ENCODE data around the gene SPINT3.
"Not testable (repeated sequence)": the region's sequence is repeated elsewhere in the genome, so short reads cannot be mapped to it uniquely, and the experiment has no call there.

Gene SPINT3

DNA sequence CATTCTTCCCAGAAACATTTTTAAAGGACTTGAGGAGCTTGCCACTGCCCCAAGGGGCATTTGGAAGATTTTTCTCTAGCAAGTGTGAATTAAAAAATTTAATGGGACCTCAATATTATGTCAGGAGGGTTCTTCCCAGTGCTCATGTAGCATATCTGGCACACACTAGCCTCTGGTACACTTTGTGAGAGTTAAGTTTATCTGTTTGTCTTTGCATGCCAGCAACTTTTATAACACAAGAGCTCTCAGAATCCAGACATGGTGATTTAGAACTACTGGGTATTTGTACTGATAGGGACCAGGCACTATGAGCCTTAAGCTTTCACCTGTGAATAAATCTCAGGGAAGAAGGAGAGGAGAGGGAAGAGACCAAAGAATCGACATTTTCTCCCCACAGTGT lies 12.9 kb downstream of the SPINT3 start:
- DNase-seq (ENCODE audit: low spot score) = no peak

DNA sequence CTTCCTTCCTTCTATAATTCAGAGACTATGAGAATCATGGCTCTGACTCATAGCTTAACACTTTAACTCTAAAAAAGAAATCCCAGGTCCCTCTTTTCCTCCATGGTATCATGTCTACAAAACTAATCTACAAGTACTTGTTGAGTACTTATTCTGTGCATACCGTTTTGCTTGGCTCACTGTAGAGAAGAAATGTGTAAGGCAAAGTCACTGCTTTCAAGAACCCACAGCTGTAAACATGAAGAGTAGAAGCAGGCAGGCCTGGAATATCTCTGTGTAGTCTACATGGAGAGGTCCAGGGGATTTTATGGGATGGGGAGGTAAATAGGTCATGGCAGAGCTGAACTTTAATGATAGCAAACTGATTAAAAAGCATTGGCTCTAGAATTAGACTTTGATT lies 13.8 kb downstream of the SPINT3 start:
- DNase-seq (ENCODE audit: low spot score) = no peak

DNA sequence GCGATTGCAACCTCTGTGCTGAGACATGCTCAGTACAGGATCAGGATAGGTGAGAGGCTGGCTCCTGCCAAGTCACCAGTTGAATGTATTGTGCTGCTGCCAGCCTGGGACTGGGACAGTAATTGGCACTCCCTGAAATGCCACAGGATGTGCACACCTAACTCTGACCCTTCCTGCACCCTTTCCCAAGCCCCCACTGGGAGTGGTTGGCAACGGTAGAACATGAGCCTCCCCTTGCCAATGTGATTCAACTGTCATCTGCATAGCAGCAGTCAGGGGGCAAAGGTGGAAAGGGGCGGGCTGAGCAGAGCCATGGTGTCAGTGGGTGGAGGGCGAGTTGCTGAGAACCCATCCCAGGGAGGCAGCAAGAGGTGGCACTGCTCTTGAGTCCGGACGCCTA lies 15.4 kb downstream of the SPINT3 start:
- no peak for DNase-seq (ENCODE audit: low spot score)

DNA sequence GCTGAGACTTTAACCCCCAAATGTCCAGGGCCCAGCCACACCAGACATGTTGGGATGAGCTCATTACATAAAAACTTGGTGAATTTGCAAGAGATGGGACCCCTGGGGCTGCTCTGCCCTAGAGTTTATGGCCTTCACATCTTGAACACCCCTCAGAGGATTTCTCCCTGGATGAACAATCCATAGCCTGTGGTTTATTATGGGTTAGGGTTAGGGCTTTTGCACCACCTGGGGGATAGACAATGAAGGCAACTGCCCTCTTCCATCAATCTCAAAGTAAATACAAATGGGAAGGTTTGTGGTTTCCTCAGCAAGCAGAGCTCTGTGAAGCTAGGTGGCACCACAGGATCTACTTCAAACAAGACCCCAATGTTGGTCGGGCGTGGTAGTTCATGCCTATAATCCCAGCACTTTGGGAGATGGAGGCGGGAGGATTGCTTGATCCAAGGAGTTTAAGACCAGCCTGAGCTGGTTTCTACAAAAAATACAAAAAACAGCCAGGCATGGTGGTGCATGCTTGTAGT lies 17.4 kb downstream of the SPINT3 start:
- no peak for DNase-seq (ENCODE audit: low spot score)

DNA sequence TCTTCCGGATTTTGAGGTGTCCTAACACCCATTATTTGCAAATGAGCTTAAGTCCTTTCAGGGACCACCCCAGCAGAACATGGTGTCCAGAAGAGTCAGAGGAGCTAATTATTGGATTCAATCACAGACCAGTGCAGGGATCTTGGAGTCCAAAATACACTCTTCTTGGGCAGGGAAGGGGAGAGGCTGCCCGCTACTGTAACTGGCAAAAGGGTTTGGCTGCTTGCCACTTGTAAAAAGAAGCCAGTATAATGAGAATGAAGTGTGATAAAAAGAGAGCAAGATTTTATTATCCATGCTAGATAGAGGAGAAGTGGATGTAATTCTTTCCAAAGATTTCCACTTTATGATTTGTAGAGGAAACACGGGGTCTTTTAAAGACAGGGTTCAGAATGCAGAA lies 19.3 kb downstream of the SPINT3 start:
- DNase-seq (ENCODE audit: low spot score) = no peak

DNA sequence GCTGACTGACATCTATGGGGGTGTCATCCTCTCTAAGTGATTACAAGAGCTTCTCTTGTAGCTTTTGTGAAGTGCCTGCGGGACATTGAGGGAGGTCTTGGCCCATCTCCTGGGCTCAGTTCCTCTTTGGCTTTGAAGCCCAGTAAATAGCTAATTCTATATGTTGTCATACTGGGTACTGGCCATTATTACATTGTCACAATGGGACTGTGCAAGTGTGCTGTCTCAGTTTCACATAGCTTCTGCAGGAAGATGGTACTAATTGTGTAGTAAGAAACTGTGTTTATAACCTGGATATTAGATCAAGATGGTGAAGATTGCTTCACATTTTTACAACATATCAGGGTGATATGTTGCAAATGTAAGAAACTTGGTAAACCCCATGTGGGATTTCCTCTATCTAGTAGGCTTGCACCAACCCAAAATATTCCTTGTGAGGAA lies 19.9 kb downstream of the SPINT3 start:
- DNase-seq (ENCODE audit: low spot score) = no peak

DNA sequence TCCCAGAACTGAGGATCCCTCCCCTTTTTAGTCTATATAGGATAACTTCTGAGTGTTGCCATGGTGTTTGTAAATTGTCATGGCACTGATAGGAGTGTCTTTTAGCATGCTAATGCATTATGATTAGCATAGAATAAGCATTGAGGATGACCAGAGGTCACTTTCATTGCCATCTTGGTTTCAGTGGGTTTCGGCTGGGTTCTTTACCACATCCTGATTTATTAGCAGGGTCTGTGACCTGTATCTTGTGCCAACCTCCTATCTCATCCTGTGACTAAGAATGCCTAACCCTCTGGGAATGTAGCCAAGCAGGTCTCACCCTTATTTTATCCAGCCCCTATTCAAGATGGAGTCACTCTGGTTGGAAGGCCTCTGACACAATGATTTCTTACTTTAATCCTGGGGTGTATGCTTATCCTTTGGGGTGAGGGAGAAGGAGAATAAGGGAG lies 26.3 kb downstream of the SPINT3 start:
- no peak for DNase-seq (ENCODE audit: low spot score)

DNA sequence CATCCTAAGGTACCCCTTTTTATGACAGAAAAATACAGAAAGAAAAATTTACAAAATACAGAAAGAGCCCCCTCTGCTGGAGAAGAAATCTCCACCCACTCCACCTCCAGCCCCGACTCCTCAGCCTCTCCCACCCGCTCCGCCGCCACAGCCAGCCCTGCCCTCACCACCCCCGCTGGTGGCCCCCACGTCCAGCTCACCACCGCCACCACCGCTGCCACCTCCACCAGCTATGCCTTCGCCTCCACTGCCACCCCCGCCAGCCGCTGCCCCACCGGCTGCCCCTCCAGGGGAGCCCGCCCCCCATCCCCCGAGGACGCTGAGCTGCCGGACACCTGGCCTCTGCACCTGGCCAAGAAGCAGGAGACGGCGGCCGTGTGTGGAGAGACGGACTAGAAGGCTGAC lies 28.2 kb downstream of the SPINT3 start:
- no peak for DNase-seq (ENCODE audit: low spot score)

DNA sequence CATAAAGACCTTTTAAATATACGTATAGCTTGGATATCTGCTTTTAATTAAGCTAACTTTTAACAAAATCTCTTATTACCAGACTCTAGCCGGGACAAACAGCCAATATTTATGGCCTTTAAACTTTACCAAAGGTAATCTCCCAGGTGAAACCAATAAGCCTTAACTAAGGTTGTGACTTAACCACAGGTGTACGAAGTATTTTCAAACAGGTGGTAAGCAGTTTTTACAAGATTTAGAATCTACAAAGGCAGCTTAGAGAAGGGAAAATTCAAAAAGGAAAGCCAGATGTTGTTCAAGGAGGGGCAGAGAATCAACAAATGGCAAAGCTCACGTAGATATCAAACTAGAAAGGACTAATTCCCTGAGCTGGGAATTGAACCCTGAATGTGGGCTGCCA lies 30.0 kb downstream of the SPINT3 start:
- DNase-seq (ENCODE audit: low spot score) = no peak

DNA sequence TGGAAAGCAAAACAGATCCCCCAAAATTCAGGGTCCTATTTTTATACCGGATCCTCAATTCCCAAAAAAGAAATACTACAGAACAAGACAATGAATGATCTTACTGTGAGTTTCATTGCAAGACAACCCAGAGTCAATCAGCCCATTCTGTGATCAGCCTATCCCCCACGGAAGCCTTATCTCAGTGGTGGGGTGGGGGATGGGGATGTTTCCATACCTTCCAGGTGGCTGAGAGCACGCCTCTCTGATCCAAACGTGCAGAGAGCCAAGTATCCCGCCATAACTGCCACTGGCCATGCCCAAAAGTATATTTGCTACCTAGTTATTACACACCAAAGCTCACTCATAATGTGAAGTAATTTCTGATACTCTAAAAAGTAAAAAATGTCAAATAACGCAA lies 30.7 kb downstream of the SPINT3 start:
- DNase-seq (ENCODE audit: low spot score) = no peak

DNA sequence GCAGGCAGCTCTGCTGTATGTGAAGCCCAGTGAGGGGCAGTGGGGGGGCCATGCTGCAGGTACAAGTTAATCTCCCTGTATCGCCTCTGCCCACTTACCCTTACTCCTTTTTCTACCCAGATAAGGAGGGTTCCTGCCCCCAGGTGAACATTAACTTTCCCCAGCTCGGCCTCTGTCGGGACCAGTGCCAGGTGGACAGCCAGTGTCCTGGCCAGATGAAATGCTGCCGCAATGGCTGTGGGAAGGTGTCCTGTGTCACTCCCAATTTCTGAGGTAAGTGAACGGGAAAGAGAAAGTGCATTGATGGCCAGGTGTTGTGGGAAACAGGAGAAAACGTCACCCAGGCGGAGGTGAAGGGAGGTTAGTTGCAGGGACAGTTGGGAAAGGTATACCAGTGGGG lies 35.6 kb downstream of the SPINT3 start:
- no peak for DNase-seq (ENCODE audit: low spot score)

DNA sequence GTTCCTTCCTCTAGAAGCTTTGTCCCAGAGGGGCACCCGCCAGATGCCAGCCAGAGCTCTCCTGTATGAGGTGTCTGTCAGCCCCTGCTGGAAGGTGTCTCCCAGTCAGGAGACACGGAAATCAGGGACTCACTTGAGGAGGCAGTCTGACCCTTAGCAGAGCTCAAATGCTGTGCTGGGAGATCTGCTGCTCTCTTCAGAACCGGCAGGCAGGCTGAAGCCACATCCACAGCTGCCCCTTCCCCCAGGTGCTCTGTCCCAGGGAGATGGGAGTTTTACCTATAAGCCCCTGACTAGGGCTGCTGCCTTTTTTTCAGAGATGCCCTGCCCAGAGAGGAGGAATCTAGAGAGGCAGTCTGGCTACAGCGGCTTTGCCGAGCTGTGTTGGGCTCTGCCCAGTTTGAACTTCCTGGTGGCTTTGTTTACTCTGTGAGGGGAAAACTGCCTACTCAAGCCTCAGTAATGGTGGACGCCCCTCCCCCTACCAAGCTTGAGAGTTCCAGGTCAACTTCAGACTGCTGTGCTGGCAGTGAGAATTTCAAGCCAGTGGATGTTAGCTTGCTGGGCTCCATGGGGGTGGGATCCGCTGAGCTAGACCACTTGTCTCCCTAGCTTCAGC lies 37.8 kb downstream of the SPINT3 start:
- not testable (repeated sequence) for DNase-seq (ENCODE audit: low spot score)

DNA sequence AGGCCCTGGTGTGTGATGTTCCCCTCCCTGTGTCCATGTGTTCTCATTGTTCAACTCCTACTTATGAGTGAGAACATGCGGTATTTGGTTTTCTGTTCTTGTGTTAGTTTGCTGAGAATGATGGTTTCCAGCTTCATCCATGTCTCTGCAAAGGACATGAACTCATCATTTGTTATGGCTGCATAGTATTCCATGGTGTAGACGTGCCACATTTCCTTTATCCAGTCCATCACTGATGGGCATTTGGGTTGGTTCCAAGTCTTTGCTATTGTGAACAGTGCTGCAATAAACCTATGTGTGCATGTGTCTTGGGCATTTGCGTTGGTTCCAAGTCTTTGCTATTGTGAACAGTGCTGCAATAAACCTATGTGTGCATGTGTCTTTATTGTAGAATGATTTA lies 43.1 kb downstream of the SPINT3 start:
- DNase-seq (ENCODE audit: low spot score) = not testable (repeated sequence)

DNA sequence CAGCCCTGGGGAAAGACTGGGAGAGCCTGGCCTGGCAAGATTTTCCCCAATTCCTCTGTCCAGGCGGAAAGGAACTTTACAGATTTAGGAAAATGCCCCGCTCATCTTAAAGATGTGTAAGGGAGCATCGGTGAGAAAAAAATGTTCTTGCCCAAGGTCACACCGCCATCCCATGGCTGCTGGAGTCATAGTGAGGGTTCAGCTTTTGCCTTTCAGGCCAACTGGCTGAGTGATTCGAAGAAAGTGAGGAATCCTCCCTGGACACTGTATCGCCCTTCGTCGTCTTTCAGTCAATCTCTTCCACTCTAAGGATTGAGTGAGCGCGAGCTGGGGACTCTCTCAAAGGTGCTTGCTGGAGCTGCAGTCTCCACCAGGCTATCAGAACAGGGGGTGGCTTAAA lies 44.5 kb downstream of the SPINT3 start:
- DNase-seq (ENCODE audit: low spot score) = peak; percentile 33

DNA sequence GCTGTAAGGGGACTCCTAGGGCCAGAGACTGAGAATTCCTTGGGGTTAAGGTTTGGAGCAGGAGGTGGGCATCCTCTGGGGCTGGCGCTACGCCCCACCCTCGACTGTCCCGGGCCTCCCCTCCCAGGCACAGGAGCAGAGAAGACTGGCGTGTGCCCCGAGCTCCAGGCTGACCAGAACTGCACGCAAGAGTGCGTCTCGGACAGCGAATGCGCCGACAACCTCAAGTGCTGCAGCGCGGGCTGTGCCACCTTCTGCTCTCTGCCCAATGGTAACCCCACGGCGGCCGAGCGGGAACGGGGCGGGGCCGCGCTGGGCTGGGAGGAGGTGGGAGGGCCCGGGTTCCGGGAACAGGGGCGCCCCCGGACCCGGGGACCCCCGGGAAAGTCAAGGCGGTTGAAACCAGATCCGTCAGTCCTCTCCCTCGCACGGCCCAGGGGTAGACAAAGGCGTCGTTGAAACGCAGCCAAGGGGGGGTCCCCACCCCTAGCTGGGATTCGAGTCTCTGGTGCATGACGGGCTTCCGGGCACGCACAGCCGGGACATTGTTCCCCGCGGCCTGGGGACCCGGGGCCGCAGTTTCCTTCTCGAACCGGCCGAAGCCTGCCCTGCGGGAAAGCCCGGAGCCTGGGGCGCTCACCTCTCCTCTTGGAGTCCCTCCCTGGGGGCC lies 45.0 kb downstream of the SPINT3 start:
- DNase-seq (ENCODE audit: low spot score) = peak; percentile 30

DNA sequence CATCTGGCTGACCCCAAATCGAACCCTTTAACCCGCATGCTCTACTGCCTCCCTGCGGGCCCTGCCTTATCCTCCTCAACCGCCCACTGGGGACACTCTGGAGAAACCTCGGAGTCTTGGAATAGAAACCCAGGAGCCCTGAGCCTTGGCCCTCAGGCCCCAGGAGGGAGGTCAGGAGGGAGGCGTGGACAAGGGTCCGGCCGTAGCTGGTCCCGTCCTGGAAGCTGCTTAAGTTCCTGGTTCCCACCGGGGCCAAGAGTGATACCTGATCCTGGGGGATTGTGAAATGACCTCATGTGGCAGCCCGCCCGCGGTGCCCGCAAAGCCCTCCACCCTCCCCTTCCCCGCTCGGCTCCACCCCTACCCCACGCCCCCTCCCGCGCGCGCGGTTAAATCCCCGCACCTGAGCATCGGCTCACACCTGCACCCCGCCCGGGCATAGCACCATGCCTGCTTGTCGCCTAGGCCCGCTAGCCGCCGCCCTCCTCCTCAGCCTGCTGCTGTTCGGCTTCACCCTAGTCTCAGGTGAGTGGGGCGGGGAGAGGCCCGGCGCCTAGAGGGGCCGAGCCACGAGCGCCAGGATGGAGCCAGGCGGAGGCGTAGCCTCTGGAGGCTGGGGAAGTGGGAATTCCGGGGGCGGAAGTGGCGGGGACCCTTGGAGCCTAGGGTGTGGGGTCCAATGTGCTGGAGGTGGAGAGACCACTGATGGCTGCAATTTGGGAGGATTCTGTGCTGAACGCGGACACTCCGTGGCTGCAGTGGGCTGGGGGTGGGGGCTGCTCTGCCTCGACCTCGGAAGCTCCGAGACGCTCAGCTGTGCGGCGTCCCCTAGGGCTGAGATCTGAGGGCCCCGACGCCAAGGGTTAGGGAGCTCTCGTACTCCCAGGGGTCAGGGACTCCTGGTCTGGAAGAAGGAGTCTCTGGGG lies 45.8 kb downstream of the SPINT3 start, which contains the start of gene WFDC2:
Gene WFDC2 (plus strand): TSS at position 418 of the 926 bp plus-strand sequence. CDS start 29 bp downstream, at position 447.
- no peak for DNase-seq (ENCODE audit: low spot score)

DNA sequence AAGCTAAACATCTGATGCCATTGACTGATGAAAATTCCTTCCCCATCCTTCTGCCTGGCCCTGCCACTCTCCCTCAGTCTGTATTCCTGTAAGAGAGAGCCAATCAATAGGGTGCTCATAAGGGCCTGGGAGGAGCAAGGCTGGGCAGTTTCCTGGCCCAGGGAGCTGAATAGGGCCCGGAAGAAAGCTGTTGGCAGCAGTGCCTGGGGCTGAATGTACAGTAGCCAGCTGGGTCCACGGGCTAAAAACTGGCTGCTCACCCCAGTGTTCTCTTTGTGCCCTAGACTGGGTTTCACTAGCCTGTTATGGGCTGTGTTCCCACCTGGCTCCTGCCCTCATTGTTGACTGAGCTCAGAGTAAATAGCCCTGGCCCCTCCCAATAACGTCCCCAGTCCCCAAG lies 47.6 kb downstream of the SPINT3 start:
- DNase-seq (ENCODE audit: low spot score) = peak; percentile 61

DNA sequence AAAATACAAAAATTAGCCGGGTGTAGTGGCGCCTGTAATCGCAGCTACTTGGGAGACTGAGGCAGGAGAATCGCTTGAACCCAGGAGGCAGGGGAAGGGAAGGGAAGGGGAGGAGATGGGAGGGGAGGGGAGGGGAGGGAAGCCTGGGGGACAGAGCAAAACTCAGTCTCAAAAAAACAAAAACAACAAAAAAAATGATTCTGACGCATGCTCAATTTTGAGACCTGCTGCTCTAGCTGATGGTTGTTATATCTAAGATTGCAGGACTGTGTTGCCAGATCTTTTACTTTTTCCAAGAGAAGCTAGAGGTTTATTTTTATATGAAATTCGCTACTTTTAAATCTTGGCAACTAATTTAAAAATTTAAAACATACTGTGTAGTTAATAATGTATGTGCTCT lies 48.2 kb downstream of the SPINT3 start:
- DNase-seq (ENCODE audit: low spot score) = no peak

DNA sequence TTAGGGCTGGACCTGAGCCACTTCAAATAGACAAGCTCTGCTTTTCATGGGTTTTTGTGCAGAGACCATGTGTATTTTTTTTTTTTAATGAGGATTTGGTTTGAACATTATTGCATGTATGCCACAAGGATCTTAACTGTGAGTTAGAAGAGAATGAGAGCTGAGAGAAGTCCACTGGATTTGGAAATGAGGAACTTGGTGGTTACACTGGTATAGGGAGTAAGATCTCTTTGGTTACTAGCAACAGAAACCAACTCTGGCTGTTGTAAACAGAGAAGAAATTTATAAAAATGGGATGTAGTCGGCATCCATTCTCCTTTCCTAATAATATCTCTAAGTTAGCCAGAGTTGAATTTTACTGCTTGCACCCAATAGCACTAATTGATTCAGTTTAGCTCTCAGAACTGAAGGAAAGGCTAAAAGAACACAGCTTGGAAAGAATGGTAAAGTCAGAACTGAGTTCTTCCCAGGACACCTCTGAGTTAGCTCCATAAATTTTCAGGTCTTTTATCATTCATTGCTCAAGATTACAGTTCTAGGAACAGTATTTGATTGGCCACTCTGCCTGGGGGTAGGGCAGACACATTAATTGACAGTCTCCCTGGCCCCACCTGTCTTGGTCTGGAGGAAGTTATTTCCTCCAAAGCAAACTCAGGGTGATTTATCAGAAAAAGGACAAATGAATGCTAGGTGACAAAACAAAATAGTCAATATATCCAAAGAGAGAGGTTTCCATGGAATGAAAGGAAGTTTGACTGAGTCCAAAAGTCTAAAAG lies 49.7 kb downstream of the SPINT3 start:
- DNase-seq (ENCODE audit: low spot score) = no peak

DNA sequence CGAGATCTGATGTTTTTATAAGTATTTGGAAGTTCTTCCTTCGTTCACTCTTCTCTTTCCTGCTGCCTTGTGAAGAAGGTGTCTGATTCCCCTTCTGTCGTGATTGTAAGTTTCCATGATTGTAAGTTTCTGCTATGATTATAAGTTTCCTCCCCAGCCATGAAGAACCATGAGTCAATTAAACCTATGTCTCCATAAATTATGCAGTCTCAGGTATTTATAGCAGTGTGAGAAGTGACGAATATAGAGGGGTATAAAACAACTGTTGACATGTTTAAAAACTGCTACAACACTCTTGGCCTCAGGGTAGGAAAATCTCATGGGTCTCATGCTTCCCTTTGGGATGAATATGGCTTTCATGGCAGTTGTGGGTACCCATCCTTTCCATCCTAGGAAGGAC lies 51.7 kb downstream of the SPINT3 start:
- no peak for DNase-seq (ENCODE audit: low spot score)

DNA sequence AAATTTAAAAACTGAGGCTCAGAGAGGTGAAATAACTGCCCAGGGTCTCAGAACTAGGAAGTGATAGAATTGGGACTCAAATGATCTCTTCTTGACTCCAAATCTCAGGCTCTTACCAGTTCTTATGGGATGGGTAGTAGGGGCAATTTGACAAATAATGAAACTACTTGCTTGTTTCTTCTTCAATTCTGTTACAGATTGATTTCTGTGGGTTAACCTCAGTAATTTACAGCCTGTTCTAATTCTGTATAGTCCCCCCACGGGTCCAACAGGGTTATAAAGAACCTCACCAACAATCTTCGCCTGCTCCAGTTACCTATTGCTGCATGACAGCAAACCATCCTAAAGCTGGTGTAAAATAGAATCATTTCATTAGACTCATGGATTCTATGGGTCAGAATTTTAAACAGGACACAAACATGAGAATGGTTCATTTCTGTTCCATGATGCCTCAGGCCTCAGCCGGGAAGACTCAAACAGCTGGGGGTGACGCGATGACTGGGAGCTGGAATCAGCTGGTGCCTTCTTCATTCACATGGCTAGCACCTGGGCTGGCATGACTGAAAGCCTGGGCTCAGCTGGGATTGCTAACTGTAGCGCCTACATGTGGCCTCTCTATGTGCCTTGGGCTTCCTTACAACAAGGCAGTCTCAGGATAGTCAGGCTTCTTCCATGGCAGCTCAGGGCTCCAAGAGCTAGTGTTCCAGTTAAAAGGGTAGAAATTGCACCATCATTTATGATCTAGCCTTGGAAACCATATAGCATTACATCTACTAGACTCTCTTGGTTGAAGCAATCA lies 52.5 kb downstream of the SPINT3 start:
- no peak for DNase-seq (ENCODE audit: low spot score)

Measured in globus pallidus (tissue), 1 donor.